Renal cortical epithelial cell (primary cell): ENCODE measurements around the gene TBXA2R. TPM values are rescaled to one million over a fixed set of nuclear protein-coding genes. Genes with fewer than 3 reads are reported as not detected.
A peak's percentile ranks its signal among the peaks of the same experiment; 100 is the strongest.
"Not testable (repeated sequence)": the region's sequence is repeated elsewhere in the genome, so short reads cannot be mapped to it uniquely, and the experiment has no call there.

Experiments
- DNase-seq: peaks from one replicate; pipeline ENCODE4 v3.0.0-alpha.2; 2011; ENCODE audit warnings: low read depth
- total RNA-seq: library from RNA; depleted of rRNA; stranded (reverse); fragments of >200 nt; gene quantifications from 2 replicates; pipeline ENCODE4 v1.2.3, GENCODE V29; 2014

Gene TBXA2R
- total RNA-seq, 1 donor from 2014 or later, result 0.50 TPM

- no peak for DNase-seq
These were observed 1.3 kb downstream of the TBXA2R start for GRCh38 chr19:3605361-3605760.

DNA sequence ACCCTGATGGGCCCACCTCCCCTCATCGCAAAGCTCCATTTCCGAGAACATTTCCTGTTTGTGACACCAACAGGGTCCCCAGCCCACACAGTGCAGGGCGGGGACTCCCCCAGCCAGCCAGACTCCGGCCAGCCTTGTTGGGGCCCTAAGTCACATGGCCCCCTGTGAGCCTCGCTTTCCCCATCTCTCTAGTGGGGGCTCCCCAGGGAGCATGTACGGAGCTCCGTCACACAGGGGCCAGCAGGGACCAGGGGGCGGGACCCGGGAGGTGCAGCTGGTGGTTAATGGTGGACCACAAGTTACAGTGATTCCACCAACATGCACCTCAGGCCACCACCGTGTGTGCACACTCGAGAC is 1.7 kb downstream of the TBXA2R start:
- no peak for DNase-seq

DNA sequence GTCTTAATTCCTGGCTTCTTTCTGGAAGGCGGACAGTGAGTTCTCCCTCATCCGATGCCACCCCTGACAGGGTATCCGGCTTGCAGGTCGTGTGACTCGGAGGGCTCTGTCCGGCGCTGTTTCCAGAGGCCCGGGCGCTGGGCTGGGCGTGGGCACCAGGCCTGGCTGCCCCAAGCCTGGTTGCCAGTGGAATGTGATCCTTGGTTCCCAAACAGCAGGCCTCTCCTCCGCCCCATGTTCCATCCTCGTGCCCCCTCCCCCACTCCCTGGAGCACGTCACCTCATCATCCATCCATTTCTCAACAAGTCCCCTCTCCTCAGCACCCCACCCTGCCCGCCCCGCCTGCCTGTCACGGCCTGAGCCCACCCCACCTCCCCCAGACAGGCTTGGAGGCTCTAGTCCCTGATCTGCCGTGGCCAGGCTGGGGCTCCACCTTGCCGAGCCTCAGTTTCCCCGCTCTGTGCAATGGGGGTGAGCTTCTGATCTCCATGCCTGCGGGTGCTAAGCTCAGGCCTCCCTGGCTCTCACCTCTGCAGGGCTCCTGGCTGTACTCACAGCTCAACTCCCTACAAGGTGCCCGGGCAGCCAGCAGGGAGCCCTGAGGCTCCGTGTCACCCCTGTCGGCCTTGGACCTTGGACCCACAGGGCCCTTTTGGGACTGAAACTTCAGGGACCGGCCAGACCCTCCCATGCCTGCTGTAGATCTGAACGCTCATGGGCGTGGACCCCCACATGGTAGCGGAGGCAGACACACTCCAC is 2.3 kb downstream of the TBXA2R start:
- DNase-seq, result no peak

DNA sequence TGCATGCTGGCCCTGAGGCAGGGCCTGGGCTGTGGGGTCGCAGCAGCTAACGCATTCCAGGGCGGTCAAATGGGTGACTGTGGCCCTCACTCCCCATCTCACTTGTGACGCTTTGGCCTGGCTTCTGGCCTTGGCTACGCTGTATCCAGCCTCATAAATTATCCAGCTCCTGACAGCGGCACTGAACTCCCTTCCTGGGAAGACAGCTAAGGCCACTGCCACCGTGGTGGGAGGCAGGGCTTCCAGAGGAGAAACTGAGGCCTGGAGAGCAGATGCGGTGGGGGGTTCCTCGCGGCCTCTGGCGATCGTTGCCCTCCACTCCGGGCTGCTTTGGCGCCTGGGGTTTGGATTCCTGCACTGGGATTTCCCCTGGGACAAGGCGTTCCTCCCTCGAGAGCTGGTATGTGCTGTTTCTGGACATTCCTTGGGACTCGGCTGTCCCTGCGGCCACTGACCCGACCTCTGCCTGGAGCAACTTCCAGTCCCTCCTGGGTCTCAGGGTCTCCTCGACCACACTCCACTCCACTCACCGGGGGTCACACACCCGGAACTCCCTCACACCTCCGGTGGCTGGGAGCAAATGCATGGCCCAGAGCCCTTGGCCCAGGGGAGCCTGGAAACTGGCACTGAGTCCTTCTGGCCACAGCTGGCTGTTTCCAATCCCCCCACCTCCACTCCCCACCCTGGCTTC is 3.4 kb downstream of the TBXA2R start:
- DNase-seq, result peak; percentile 26

- DNase-seq, result no peak
These were observed 5.7 kb downstream of the TBXA2R start for GRCh38 chr19:3601021-3601420.

DNA sequence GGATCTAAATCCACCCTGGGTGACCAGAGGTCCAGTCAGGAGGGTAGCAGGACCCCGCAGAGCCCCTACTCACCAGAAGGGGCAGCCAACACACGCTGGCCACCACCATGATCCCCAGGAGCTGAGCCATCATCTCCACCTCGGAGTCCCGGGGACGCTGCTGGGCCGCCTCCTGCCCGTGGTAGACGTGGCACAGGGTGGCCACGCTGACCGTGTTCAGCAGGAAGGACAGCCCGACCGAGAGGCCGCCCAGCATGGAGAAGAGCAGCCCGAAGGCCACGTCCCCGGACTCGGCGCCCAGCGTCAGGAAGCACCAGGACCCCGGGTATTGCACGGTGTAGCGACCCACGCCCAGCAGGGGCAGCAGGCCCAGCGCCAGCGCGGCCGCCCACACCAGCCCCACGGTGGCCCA is 6.9 kb downstream of the TBXA2R start:
- no peak for DNase-seq

DNA sequence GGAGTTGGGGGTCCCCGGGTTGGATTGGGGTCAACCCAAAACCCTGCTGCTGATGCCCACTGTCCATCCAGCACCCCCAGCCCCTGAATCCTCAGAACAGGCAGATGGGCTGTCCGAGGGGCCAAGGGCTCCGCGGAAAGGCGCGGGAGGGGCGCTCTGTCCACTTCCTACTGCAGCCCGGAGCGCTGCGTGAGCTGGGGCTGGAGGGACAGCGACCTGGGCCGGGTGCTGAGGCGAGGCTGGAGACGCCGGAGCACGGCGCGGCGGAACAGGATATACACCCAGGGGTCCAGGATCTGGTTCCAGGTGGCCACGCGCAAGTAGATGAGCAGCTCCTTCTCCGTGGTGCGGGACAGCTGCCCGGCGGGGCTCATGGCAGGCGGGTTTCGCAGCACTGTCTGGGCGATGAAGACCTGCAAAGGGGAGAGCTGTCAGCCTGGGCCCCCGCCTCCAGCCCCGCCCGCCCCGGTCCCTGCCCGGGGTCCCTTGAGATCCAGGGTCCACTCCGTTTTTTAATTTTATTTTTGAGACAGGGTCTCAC is 11.1 kb downstream of the TBXA2R start:
- no peak for DNase-seq

GRCh38 chr19:3593156-3593555 is 13.5 kb downstream of the TBXA2R start:
- DNase-seq, result no peak

DNA sequence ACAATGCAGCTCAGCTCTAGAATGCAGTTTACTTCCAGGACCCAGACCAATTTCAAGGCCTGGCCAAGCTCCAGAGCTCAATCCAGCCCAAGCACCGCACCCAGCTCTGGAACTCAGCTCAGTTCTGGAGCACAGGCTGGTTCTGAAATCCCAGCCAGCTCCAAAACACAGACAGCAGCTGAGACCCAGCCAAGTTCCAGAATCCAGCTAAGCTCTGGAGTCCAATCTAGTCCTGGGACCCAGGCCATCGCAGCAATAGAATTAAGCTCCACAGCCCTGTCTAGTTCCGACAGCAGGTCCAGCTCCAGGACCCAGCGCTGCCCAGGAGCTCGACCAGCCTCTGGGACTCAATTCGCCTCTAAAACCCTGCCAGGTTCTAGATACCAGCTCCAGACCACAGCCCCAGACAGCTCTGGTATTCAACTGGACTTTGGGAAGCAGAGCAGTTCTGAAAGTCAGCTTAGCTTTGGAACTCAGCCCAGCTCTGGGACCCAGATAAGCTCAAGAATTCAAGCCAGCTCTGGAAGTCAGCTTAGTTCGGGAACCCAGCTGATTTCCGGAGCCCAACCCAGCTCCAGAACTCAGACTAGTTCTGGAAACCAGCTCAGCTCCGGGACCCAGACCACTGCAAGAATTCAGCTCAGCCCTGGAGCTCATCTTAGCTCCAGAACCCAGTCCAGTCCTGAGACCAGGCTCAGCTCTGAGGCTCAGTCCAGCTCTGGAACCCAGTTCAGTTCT is 14.6 kb downstream of the TBXA2R start:
- DNase-seq, result no peak

DNA sequence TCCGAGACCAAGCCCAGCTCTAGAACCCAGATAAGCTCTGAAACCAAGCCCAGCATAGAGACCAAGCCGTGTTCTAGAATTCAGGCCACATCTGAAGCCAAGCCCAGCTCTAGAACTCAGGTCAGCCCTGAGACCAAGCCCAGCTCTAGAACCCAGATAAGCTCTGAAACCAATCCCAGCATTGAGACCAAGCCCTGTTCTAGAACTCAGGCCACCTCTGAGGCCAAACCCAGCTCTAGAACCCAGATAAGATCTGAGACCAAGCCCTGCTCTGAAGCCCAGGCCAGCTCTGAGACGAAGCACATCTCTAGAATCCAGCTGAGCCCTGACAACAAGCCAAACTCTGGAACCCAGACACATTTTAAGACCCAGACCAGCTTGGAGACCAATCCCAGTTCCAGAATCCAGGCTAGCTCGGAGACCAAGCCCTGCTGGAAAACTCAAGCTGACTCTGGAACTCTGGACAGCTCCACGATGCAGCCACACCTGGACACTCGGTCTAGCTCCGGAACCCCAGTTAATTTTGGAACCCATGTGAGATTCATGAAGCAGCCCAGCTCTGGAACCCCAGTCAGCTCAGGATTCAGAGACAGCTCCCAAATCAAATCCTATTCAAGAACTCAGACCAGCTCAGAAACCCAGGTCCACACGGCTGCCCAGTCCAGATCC is 15.6 kb downstream of the TBXA2R start:
- DNase-seq, result no peak

DNA sequence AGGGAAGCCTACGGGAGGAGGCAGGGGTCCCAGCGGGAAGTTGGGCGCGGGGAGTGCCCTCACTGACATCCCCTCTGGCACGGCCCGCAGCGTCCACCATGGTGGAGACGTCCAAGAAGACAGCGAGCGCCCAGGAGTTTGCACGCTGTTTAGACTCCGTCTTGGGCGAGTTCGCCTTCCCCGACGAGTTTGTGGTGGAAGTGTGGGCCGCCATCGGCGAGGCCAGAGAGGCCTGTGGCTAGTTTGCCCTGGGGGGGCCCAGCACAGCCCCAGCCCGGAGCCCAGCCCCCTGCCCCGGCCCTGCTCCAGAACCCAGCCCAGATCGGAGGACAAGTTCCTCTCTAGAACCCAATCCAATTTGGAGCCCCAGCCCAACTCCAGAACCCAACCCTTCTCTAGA is 16.7 kb downstream of the TBXA2R start:
- DNase-seq, result no peak

DNA sequence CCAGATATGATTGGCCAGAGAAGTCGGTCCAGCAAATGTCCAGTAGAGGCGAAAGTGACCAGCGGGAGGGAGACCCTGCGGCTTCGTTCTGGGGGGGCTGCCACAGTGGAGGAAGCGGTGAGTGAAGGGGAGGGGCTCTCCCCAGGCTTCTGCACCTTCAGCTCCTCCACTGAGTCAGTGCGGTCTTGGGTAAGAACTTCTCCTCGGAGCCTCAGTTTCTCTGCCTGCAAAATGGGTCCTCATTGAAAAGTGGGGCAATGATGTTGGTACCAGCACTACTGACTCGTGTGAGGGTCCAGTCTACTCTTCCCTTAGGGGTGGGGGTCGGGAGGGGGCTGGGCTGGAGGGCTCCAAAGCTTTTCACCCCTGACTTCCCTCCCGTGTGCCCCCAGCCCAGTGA is 17.2 kb downstream of the TBXA2R start:
- DNase-seq, result no peak

GRCh38 chr19:3586707-3587346 is 19.8 kb downstream of the TBXA2R start:
- DNase-seq, result no peak

GRCh38 chr19:3586127-3586626 is 20.5 kb downstream of the TBXA2R start:
- no peak for DNase-seq

GRCh38 chr19:3585301-3586126 is 21.2 kb downstream of the TBXA2R start, which contains the start of gene GIPC3:
GIPC3 (plus strand) TSS chr19:3585478; CDS start chr19:3585598, 120 bp downstream.
- no peak for DNase-seq

DNA sequence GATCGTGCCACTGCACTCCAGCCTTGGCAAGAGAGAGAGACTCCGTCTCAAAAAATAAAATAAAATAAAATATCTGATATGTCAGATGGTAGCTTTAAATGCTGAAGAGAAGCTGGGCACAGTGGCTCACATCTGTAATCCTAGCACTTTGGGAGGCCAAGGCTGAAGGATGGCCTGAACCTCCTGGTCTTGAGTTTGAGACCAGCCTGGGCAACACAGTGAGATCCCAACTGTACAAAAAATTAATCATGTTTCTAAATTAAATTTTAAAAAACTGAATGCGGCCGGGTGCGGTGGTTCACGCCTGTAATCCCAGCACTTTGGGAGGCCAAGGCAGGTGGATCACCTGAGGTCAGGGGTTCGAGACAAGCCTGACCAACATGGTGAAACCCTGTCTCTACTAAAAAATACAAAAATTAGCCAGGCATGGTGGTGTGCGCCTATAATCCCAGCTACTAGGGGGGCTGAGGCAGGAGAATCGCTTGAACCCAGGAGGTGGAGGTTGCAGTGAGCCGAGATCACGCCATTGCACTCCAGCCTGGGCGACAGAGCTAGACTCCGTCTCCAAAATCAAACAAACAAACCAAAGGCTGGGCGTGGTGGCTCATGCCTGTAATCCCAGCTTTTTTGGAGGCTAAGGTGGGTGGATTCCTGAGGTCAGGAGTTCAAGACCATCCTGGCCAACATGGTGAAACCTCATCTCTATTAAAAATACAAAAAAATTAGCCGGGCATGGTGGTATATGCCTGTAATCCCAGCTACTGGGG is 22.5 kb downstream of the TBXA2R start:
- DNase-seq, result not testable (repeated sequence)

DNA sequence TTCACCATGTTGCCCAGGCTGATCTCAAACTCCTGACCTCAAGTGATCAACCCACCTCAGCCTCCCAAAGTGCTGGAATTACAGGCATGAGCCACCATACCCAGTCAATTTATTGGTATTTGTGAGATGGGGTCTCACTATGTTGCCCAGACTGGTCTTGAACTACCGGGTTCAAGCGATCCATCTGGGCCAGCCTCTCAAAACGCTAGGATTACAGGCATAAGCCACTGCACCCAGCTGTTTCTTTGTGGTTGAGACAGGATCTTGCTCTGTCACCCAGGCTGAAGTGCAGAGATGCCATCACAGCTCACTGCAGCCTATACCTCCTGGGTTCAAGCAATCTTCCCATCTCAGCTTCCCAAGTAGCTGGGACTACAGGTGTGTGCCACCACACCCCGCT is 24.9 kb downstream of the TBXA2R start:
- not testable (repeated sequence) for DNase-seq

DNA sequence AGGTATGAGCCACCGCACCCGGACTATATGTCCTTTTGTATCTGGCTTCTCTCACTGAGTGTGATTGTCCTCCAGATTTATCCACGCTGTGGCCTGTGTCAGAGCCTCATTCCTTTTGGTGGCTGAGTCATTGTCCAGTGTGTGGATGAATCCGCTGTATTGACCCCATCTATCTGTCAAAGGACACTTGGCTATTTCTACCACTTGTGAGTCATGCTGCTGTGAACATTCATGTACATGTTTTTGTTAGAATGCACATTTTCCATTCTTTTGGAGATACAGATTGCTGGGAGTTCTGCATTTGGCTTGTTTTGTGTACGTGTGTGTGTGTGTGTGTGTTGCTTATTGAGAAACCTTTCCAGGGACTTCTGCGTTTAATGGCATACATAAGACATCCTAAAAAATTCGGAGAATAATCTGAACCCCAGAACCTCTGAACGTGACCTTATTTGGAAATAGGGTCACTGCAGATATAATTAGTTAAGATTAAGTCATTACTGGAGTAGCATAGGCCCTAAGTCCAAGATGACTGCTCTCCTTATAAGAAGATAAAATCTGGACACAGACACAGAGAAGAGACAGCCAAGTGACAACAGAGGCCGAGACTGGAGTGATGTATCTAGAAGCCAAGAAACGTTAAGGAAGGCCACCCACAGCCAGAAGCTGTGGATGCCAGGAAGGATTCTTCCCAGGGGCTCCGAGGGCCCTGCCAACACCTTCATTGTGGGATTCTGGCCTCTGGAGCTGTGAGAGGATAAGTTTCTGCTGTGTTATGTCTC is 26.3 kb downstream of the TBXA2R start:
- DNase-seq, result peak; percentile 61

DNA sequence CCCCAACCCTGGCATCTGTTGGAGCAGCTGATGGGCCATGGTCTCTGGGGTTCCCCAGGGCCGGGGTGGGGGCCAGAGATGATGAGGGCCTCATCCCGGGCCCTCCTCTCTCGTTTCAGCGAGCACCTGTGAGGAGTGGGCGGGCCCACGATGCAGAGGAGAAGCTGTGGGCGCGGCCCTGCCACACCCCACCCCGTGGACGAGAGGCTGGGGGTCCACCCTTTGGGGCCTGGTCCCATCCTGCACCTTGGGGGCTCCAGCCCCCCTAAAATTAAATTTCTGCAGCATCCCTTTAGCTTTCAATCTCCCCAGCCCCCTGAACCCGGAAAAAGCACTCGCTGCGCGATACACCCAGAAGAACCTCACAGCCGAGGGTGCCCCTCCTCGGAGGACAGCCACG is 28.3 kb downstream of the TBXA2R start:
- DNase-seq, result no peak
